HPDE6-E6E7 (cell line): ENCODE measurements around the gene ASPG.

ENCODE experiments used
- DNase-seq: peaks from one replicate; pipeline ENCODE4 v3.0.0; 2011; ENCODE audit warnings: missing footprints; ENCODE audit errors: extremely low spot score

Gene ASPG

DNA sequence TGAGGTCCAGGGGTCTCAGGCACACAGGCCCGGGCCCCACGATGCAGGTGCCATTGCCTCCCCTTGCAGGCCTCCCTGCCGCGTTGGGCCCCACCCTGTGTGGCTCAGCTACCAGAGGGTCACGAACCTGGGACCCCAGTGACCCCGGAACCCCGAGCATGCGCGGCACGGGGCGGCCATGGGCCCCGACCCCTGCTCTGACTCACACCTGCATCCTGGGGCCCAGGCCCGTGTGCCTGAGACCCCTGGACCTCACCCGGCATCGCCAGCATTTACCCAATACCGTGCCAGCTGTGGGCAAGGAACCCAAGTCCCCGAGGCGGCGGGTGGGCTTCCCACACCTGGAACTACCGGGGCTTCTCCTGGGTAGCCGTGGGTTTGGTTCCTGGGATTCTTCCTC lies 78.0 kb downstream of the ASPG start:
- DNase-seq = no peak

- no peak for DNase-seq
Measured at GRCh38 chr14:104164041-104164440, 78.5 kb downstream of the ASPG start.

GRCh38 chr14:104164512-104164911 lies 79.0 kb downstream of the ASPG start:
- no peak for DNase-seq
